IMR-90 (cell line): Measurements from ENCODE around the gene ZNF641. TPM values are rescaled to one million over a fixed set of nuclear protein-coding genes. Genes with fewer than 3 reads are reported as not detected.

Experiments
- ATAC-seq: fragments of 200-7000 bp; cut with Tn5 transposase; 2 replicates; pipeline ENCODE4 v1.9.1; 2020; ENCODE audit warnings: low read depth, mild to moderate bottlenecking, moderate library complexity
- BruUV-seq: library from RNA; stranded (reverse); fragments of 400-500 nt; replicated peaks from 2 replicates; lab custom pipeline; 2021; lab: Mats Ljungman, UMichigan
- CTCF ChIA-PET: fragments of 300-600 bp; formaldehyde crosslinking; extraction: SDS; loops from one replicate; lab custom pipeline; 2021; ENCODE audit warnings: antibody characterized with exemption; lab: Yijun Ruan, JAX
- POLR2A ChIA-PET: fragments of 300-600 bp; sonication (Branson Sonifier 250); formaldehyde crosslinking; loops from one replicate; lab custom pipeline; 2022; ENCODE audit warnings: antibody characterized with exemption; ENCODE audit not compliant: unreplicated experiment; lab: Charles Lee
- DNase-seq: peaks from one replicate; pipeline ENCODE4 v3.0.0; 2013
- H2AFZ ChIP-seq: replicated peaks from 2 replicates; pipeline ENCODE3; 2013; ENCODE audit warnings: low read length, mild to moderate bottlenecking; ENCODE audit not compliant: poor library complexity
- H2AK5ac ChIP-seq: 2 replicates; pipeline ENCODE4 v1.6.1; 2013; ENCODE audit warnings: low read depth, low read length, inconsistent platforms
- H2AK9ac ChIP-seq: replicated peaks from 2 replicates; pipeline ENCODE3; 2013; ENCODE audit warnings: mild to moderate bottlenecking, low read depth, low read length, moderate library complexity; ENCODE audit not compliant: poor library complexity
- H2BK120ac ChIP-seq: 2 replicates; pipeline ENCODE4 v1.6.1; 2013; ENCODE audit warnings: low read depth, low read length, inconsistent platforms
- H2BK15ac ChIP-seq: 3 replicates; pipeline ENCODE4 v1.6.1; 2013; ENCODE audit warnings: low read depth, low read length, inconsistent platforms
- H2BK20ac ChIP-seq: 2 replicates; pipeline ENCODE4 v1.6.1; 2013; ENCODE audit warnings: low read depth, mild to moderate bottlenecking, inconsistent platforms, low read length, moderate library complexity
- H2BK5ac ChIP-seq: 2 replicates; pipeline ENCODE4 v1.6.1; 2013; ENCODE audit warnings: mild to moderate bottlenecking, low read depth, low read length, inconsistent platforms; ENCODE audit not compliant: poor library complexity, severe bottlenecking
- H3K14ac ChIP-seq: replicated peaks from 2 replicates; pipeline ENCODE4 v1.6.1; 2013; ENCODE audit warnings: low read depth, low read length, inconsistent platforms
- H3K18ac ChIP-seq: 2 replicates; pipeline ENCODE4 v1.6.1; 2013; ENCODE audit warnings: low read depth, low read length, control low read depth
- H3K23ac ChIP-seq: 2 replicates; pipeline ENCODE4 v1.6.1; 2013; ENCODE audit warnings: low read depth, low read length, inconsistent platforms
- H3K27ac ChIP-seq: 2 replicates; pipeline ENCODE4 v1.5.1; 2013; ENCODE audit warnings: mild to moderate bottlenecking, control low read depth, low read length; ENCODE audit not compliant: insufficient read depth
- H3K27me3 ChIP-seq: 2 replicates; pipeline ENCODE4 v1.6.1; 2013; ENCODE audit warnings: low read length; ENCODE audit not compliant: control insufficient read depth, insufficient read depth
- H3K36me3 ChIP-seq: 2 replicates; pipeline ENCODE4 v1.6.1; 2013; ENCODE audit warnings: low read length, mixed read lengths; ENCODE audit not compliant: control insufficient read depth, insufficient read depth
- H3K4ac ChIP-seq: 2 replicates; pipeline ENCODE4 v1.6.1; 2013; ENCODE audit warnings: low read depth, low read length, inconsistent platforms
- H3K4me1 ChIP-seq: 2 replicates; pipeline ENCODE4 v1.6.1; 2013; ENCODE audit warnings: low read length, mixed read lengths; ENCODE audit not compliant: control insufficient read depth, insufficient read depth
- H3K4me2 ChIP-seq: 2 replicates; pipeline ENCODE4 v1.6.1; 2013; ENCODE audit warnings: low read depth, mild to moderate bottlenecking, control low read depth, low read length, moderate library complexity
- H3K4me3 ChIP-seq: 2 replicates; pipeline ENCODE4 v1.5.1; 2013; ENCODE audit warnings: low read depth, mild to moderate bottlenecking, control low read depth, low read length, moderate library complexity; ENCODE audit not compliant: insufficient read depth
- H3K56ac ChIP-seq: 2 replicates; pipeline ENCODE4 v1.6.1; 2013; ENCODE audit warnings: low read length, inconsistent platforms; ENCODE audit not compliant: insufficient read depth; ENCODE audit errors: extremely low read depth
- H3K79me1 ChIP-seq, 2 experiments: 2 replicates each; pipeline ENCODE4 v1.6.1; 2013; ENCODE audit warnings: low read length in 2 of 2, inconsistent platforms in 1 of 2, low read depth in 1 of 2
- H3K9ac ChIP-seq: 2 replicates; pipeline ENCODE4 v1.6.1; 2013; ENCODE audit warnings: low read depth, low read length, control low read depth
- H3K9me1 ChIP-seq: 2 replicates; pipeline ENCODE4 v1.6.1; 2013; ENCODE audit warnings: low read length, inconsistent platforms; ENCODE audit not compliant: insufficient read depth
- H3K9me3 ChIP-seq: 2 replicates; pipeline ENCODE4 v1.6.1; 2013; ENCODE audit warnings: low read length; ENCODE audit not compliant: control insufficient read depth, insufficient read depth
- H4K20me1 ChIP-seq: 2 replicates; pipeline ENCODE4 v1.6.1; 2013; ENCODE audit warnings: low read length, inconsistent platforms; ENCODE audit not compliant: insufficient read depth
- H4K5ac ChIP-seq: 2 replicates; pipeline ENCODE4 v1.6.1; 2013; ENCODE audit warnings: mild to moderate bottlenecking, low read depth, low read length, control low read depth
- H4K8ac ChIP-seq, 2 experiments: 2 replicates each; pipeline ENCODE4 v1.6.1; 2013; ENCODE audit warnings: low read depth in 2 of 2, low read length in 2 of 2, control low read depth in 1 of 2, inconsistent platforms in 1 of 2
- H4K91ac ChIP-seq: 2 replicates; pipeline ENCODE4 v1.6.1; 2013; ENCODE audit warnings: low read depth, low read length, inconsistent platforms; ENCODE audit not compliant: insufficient read depth
- CHD1 ChIP-seq: IDR thresholded peaks from 2 replicates; pipeline ENCODE4 v1.6.1; 2012; ENCODE audit warnings: low read depth, low read length, improper control_type of control experiment
- MAFK ChIP-seq: IDR thresholded peaks from 2 replicates; pipeline ENCODE4 v1.6.1; 2012; ENCODE audit warnings: low read depth, low read length, improper control_type of control experiment
- NFE2L2 ChIP-seq: fragments of 150-350 bp; IDR thresholded peaks from 2 replicates; pipeline ENCODE4 v1.6.1; 2016; ENCODE audit warnings: low read depth, mild to moderate bottlenecking, low read length
- POLR2A ChIP-seq: IDR thresholded peaks from 2 replicates; pipeline ENCODE4 v1.6.1; 2012; ENCODE audit warnings: mild to moderate bottlenecking, low read depth, low read length
- RCOR1 ChIP-seq: IDR thresholded peaks from 2 replicates; pipeline ENCODE4 v1.6.1; 2012; ENCODE audit warnings: mild to moderate bottlenecking, low read length, improper control_type of control experiment; ENCODE audit not compliant: insufficient replicate concordance
- RFX5 ChIP-seq: IDR thresholded peaks from 2 replicates; pipeline ENCODE4 v1.8.0; 2012; ENCODE audit warnings: low read depth, mild to moderate bottlenecking, low read length, moderate library complexity
- WGBS, 2 experiments: methylation state at CpG; one replicate each; pipeline versions ENCODE4 v1.1.5 to v1.1.7; 2013; ENCODE audit warnings: missing lambda C conversion rate in 2 of 2; ENCODE audit not compliant: insufficient read length in 1 of 2; ENCODE audit errors: extremely low coverage in 2 of 2; 5-methylcytosine and 5-hydroxymethylcytosine counted together
- dilution Hi-C: fragments of 300-500 bp; cut with HindIII; formaldehyde crosslinking; loops from one replicate; pipeline ENCODE4 v1.14.3; 2018; ENCODE audit warnings: low sequenced_read_pairs; ENCODE audit not compliant: unreplicated experiment
- in situ Hi-C: fragments of 300-500 bp; cut with MboI; formaldehyde crosslinking; loops from 3 replicates; pipeline ENCODE4 v1.14.3; 2019; ENCODE audit warnings: low sequenced_read_pairs, inconsistent platforms, mixed read lengths
- intact Hi-C: fragments of 100-400 bp; cut with micrococcal nuclease; formaldehyde crosslinking; loops from 2 replicates; pipeline ENCODE4 v1.10.0; 2022
- polyA plus RNA-seq, 3 experiments: library from polyadenylated mRNA; depleted of rRNA; stranded (reverse); fragments of >200 nt; gene quantifications; 2 replicates each; pipeline ENCODE4 v1.2.3, GENCODE V29; 2012; ENCODE audit warnings: low replicate concordance in 1 of 3
- total RNA-seq: library from RNA; depleted of rRNA; stranded (reverse); fragments of >200 nt; gene quantifications from 2 replicates; pipeline ENCODE4 v1.2.3, GENCODE V29; 2012
- TF ChIP-seq, protein P1 (sequence below): fragments of 150-350 bp; IDR thresholded peaks from 2 replicates; pipeline ENCODE4 v1.6.1; 2016; ENCODE audit warnings: low read depth, mild to moderate bottlenecking, low read length, moderate library complexity, borderline replicate concordance
- TF ChIP-seq, protein P2 (sequence below): conservative IDR thresholded peaks from 2 replicates; pipeline ENCODE4 v1.5.1; 2012; ENCODE audit warnings: mild to moderate bottlenecking, low read depth, low read length, improper control_type of control experiment

ZNF641 gene
- total and polyA plus RNA-seq, 2 of the 4 experiments (the other 2 are of a cell fraction), result 2.5 to 5.2 TPM

- H3K9ac ChIP-seq, result no peak overlapping the region
- no peak overlapping the region for H2AFZ ChIP-seq
- H4K5ac ChIP-seq, result no peak overlapping the region
- H3K4me3 ChIP-seq, result no peak overlapping the region
- H3K14ac ChIP-seq, result no peak overlapping the region
- H3K9me1 ChIP-seq, result no peaks in the 10 kb centered on the region
- no peaks in the 10 kb centered on the region for H3K9me3 ChIP-seq
- no TSS peak for BruUV-seq
- WGBS, 2 experiments, result no CpG with 5 or more reads among the region's 2 CpGs
- no peak overlapping the region for H2AK9ac ChIP-seq
- no peak overlapping the region for H3K56ac ChIP-seq
- ChIA-PET POLR2A (no interaction called here), CTCF (no interaction called here)
- H4K8ac ChIP-seq, result no peak overlapping the region
- H3K36me3 ChIP-seq, result no peaks in the 10 kb centered on the region
- no peak overlapping the region for H3K4ac ChIP-seq
- H4K20me1 ChIP-seq, result no peaks in the 10 kb centered on the region
- H3K4me1 ChIP-seq, result no peaks in the 10 kb centered on the region
- no peak overlapping the region for H2BK5ac ChIP-seq
- H3K23ac ChIP-seq, result no peak overlapping the region
- no peaks in the 10 kb centered on the region; the same call in 1 of the 2 replicates for H3K27me3 ChIP-seq
- H2AK5ac ChIP-seq, result no peak overlapping the region
- intact Hi-C loops, result no loop called here
- no peak for ATAC-seq
- H2BK120ac ChIP-seq, result no peak overlapping the region
- H2BK20ac ChIP-seq, result no peak overlapping the region
- no peak for DNase-seq
- H3K27ac ChIP-seq, result no peak overlapping the region
- no peak overlapping the region for H4K91ac ChIP-seq
- H3K18ac ChIP-seq, result no peak overlapping the region
- dilution Hi-C loops, result no loop called here
- no peak for TF ChIP-seq RCOR1
- no peak for TF ChIP-seq NFE2L2
- TF ChIP-seq, protein P1, sequence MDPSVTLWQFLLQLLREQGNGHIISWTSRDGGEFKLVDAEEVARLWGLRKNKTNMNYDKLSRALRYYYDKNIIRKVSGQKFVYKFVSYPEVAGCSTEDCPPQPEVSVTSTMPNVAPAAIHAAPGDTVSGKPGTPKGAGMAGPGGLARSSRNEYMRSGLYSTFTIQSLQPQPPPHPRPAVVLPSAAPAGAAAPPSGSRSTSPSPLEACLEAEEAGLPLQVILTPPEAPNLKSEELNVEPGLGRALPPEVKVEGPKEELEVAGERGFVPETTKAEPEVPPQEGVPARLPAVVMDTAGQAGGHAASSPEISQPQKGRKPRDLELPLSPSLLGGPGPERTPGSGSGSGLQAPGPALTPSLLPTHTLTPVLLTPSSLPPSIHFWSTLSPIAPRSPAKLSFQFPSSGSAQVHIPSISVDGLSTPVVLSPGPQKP, result no peak
- no peak for TF ChIP-seq CHD1
- TF ChIP-seq RFX5, result no peak
- TF ChIP-seq POLR2A, result no peak
- no peak for TF ChIP-seq MAFK
- TF ChIP-seq, protein P2, sequence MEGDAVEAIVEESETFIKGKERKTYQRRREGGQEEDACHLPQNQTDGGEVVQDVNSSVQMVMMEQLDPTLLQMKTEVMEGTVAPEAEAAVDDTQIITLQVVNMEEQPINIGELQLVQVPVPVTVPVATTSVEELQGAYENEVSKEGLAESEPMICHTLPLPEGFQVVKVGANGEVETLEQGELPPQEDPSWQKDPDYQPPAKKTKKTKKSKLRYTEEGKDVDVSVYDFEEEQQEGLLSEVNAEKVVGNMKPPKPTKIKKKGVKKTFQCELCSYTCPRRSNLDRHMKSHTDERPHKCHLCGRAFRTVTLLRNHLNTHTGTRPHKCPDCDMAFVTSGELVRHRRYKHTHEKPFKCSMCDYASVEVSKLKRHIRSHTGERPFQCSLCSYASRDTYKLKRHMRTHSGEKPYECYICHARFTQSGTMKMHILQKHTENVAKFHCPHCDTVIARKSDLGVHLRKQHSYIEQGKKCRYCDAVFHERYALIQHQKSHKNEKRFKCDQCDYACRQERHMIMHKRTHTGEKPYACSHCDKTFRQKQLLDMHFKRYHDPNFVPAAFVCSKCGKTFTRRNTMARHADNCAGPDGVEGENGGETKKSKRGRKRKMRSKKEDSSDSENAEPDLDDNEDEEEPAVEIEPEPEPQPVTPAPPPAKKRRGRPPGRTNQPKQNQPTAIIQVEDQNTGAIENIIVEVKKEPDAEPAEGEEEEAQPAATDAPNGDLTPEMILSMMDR, result no peak
- no peaks in the 10 kb centered on the region for H3K79me1 ChIP-seq
- no peak overlapping the region for H3K4me2 ChIP-seq
- in situ Hi-C loops, result no loop called here
- H2BK15ac ChIP-seq, result no peak overlapping the region
These were observed 45.5 kb downstream of the ZNF641 start for GRCh38 chr12:48305190-48305589.
